ENCODE results near the gene KDM1A.
"Not testable (repeated sequence)": the region's sequence is repeated elsewhere in the genome, so short reads cannot be mapped to it uniquely, and the experiment has no call there.

KDM1A gene

DNA sequence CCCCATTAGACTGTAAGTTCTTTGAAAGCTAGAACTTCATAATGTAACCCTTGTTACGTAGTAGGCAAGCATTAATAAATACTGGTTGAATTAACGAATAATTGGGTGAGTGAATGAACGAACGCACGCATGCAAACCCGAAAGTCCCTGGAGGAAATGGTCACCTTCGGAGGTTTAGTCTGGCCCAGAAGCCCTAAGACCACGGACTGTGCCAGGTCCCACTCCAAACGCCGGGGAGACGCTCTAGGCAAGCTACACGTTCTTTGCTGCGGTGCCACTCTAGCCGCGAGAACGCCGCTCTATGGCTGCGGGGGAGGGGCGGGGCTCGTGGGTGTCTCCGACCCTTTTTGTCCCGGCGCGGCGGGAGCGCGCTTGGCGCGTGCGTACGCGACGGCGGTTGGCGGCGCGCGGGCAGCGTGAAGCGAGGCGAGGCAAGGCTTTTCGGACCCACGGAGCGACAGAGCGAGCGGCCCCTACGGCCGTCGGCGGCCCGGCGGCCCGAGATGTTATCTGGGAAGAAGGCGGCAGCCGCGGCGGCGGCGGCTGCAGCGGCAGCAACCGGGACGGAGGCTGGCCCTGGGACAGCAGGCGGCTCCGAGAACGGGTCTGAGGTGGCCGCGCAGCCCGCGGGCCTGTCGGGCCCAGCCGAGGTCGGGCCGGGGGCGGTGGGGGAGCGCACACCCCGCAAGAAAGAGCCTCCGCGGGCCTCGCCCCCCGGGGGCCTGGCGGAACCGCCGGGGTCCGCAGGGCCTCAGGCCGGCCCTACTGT is at the start of gene KDM1A:
Gene KDM1A (plus strand): TSS at position 375 of the 769 bp plus-strand sequence. CDS start 129 bp downstream, at position 504.
- Histone ChIP-seq H3K9me3 (ENCODE audit: control insufficient read depth in 1 of 2, low read length in 2 of 2) (no peaks in the 10 kb centered on the region), H3K4me1 (ENCODE audit: control insufficient read depth in 1 of 2, insufficient read depth in 2 of 2, low read length in 2 of 2) (peaks cover 0 to 13% of the 10 kb centered on the region in 2 donors), H3K36me3 (ENCODE audit: control insufficient read depth in 1 of 2, insufficient read depth in 2 of 2, low read length in 2 of 2) (no peaks in the 10 kb centered on the region), H3K27ac (ENCODE audit: low read length) (peak within 1 kb of the TSS; percentile 92), H3K27me3 (ENCODE audit: low read depth, low read length) (no peaks in the 10 kb centered on the region), H3K4me3 (ENCODE audit: low read depth in 1 of 2, low read length in 2 of 2) (peak within 1 kb of the TSS; percentile 95 to 99)

DNA sequence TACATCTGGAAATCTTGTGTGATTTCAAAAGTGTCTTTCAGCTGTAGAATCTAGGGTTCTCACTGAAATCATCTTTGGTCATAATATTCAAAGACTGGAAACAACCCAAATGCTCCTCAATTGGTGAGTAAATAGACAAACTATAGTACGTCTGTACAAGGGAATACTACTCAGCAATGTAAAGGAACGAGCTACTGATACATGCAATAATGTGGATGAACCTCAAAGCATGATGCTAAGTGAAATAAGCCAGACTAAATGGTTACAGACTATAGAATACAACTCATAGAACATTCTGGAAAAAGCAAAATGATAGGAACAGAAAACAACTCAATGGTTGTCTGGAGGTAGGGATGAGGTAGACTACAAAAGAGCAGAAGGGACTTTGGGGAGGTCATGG is 49.2 kb upstream of the KDM1A start:
- Histone ChIP-seq H3K9me3 (ENCODE audit: control insufficient read depth in 1 of 2, low read length in 2 of 2) (peaks cover 0 to 6% of the 10 kb centered on the region in 2 donors), H3K27ac (ENCODE audit: low read length) (no peak overlapping the region), H3K27me3 (ENCODE audit: low read depth, low read length) (no peaks in the 10 kb centered on the region), H3K36me3 (ENCODE audit: control insufficient read depth in 1 of 2, insufficient read depth in 2 of 2, low read length in 2 of 2) (no peaks in the 10 kb centered on the region), H3K4me1 (ENCODE audit: control insufficient read depth in 1 of 2, insufficient read depth in 2 of 2, low read length in 2 of 2) (peaks cover 0 to 11% of the 10 kb centered on the region in 2 donors), H3K4me3 (ENCODE audit: low read depth in 1 of 2, low read length in 2 of 2) (no peak overlapping the region)

DNA sequence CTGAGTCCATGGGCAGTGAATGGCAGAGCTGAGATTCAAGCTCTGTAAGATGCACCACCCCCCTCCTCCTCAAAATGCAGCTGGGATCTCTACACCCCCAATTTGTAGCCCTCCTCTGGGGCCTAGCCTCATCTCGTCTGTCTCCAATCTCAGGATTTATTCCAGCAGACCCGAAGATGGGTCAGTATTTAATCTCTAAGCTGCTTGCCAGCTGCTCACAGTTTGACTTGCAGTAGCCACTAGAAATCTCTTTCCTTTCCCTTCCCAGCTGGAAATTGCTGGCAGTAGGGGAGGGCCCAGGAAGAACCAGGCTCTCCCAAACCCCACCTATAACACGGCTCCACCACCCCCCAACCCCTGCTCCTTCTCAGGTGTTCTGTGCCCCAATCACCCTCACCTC is 48.1 kb upstream of the KDM1A start:
- Histone ChIP-seq H3K27me3 (ENCODE audit: low read depth, low read length) (no peaks in the 10 kb centered on the region), H3K9me3 (ENCODE audit: control insufficient read depth in 1 of 2, low read length in 2 of 2) (peaks cover 0 to 5% of the 10 kb centered on the region in 2 donors), H3K4me3 (ENCODE audit: low read depth in 1 of 2, low read length in 2 of 2) (no peak overlapping the region), H3K27ac (ENCODE audit: low read length) (no peak overlapping the region), H3K4me1 (ENCODE audit: control insufficient read depth in 1 of 2, insufficient read depth in 2 of 2, low read length in 2 of 2) (peaks cover 0 to 11% of the 10 kb centered on the region in 2 donors), H3K36me3 (ENCODE audit: control insufficient read depth in 1 of 2, insufficient read depth in 2 of 2, low read length in 2 of 2) (no peaks in the 10 kb centered on the region)

GRCh38 chr1:22971611-22972405 is 47.5 kb upstream of the KDM1A start:
- Histone ChIP-seq H3K27me3 (ENCODE audit: low read depth, low read length) (no peaks in the 10 kb centered on the region), H3K4me3 (ENCODE audit: low read depth in 1 of 2, low read length in 2 of 2) (no peak overlapping the region), H3K27ac (ENCODE audit: low read length) (no peak overlapping the region), H3K36me3 (ENCODE audit: control insufficient read depth in 1 of 2, insufficient read depth in 2 of 2, low read length in 2 of 2) (no peaks in the 10 kb centered on the region), H3K9me3 (ENCODE audit: control insufficient read depth in 1 of 2, low read length in 2 of 2) (no peaks in the 10 kb centered on the region), H3K4me1 (ENCODE audit: control insufficient read depth in 1 of 2, insufficient read depth in 2 of 2, low read length in 2 of 2) (peaks cover 3 to 11% of the 10 kb centered on the region in 2 donors)

GRCh38 chr1:22972760-22973159 is 46.5 kb upstream of the KDM1A start, which contains the start of gene LACTBL1:
TSS of gene LACTBL1 (minus strand) at chr1:22972866. CDS start at chr1:22972316, 550 bp downstream.
- peaks cover 3 to 11% of the 10 kb centered on the region in 2 donors for H3K4me1 ChIP-seq (ENCODE audit: control insufficient read depth in 1 of 2, insufficient read depth in 2 of 2, low read length in 2 of 2)
- no peaks in the 10 kb centered on the region for H3K27me3 ChIP-seq (ENCODE audit: low read depth, low read length)
- H3K36me3 ChIP-seq (ENCODE audit: control insufficient read depth in 1 of 2, insufficient read depth in 2 of 2, low read length in 2 of 2): no peaks in the 10 kb centered on the region
- no peak within 1 kb of the TSS for H3K4me3 ChIP-seq (ENCODE audit: low read depth in 1 of 2, low read length in 2 of 2)
- H3K27ac ChIP-seq (ENCODE audit: low read length): no peak within 1 kb of the TSS
- no peaks in the 10 kb centered on the region for H3K9me3 ChIP-seq (ENCODE audit: control insufficient read depth in 1 of 2, low read length in 2 of 2)

GRCh38 chr1:22975694-22976093 is 43.6 kb upstream of the KDM1A start:
- no peak overlapping the region for H3K27ac ChIP-seq (ENCODE audit: low read length)
- H3K4me1 ChIP-seq (ENCODE audit: control insufficient read depth in 1 of 2, insufficient read depth in 2 of 2, low read length in 2 of 2): peaks cover 0 to 3% of the 10 kb centered on the region in 2 donors
- no peaks in the 10 kb centered on the region for H3K36me3 ChIP-seq (ENCODE audit: control insufficient read depth in 1 of 2, insufficient read depth in 2 of 2, low read length in 2 of 2)
- H3K9me3 ChIP-seq (ENCODE audit: control insufficient read depth in 1 of 2, low read length in 2 of 2): no peaks in the 10 kb centered on the region
- H3K27me3 ChIP-seq (ENCODE audit: low read depth, low read length): no peaks in the 10 kb centered on the region
- no peak overlapping the region for H3K4me3 ChIP-seq (ENCODE audit: low read depth in 1 of 2, low read length in 2 of 2)

- Histone ChIP-seq H3K27me3 (ENCODE audit: low read depth, low read length) (no peaks in the 10 kb centered on the region), H3K9me3 (ENCODE audit: control insufficient read depth in 1 of 2, low read length in 2 of 2) (no peaks in the 10 kb centered on the region), H3K4me3 (ENCODE audit: low read depth in 1 of 2, low read length in 2 of 2) (no peak overlapping the region), H3K36me3 (ENCODE audit: control insufficient read depth in 1 of 2, insufficient read depth in 2 of 2, low read length in 2 of 2) (no peaks in the 10 kb centered on the region), H3K27ac (ENCODE audit: low read length) (no peak overlapping the region), H3K4me1 (ENCODE audit: control insufficient read depth in 1 of 2, insufficient read depth in 2 of 2, low read length in 2 of 2) (peaks cover 0 to 3% of the 10 kb centered on the region in 2 donors)
These were observed 43.2 kb upstream of the KDM1A start for GRCh38 chr1:22976127-22976460.

DNA sequence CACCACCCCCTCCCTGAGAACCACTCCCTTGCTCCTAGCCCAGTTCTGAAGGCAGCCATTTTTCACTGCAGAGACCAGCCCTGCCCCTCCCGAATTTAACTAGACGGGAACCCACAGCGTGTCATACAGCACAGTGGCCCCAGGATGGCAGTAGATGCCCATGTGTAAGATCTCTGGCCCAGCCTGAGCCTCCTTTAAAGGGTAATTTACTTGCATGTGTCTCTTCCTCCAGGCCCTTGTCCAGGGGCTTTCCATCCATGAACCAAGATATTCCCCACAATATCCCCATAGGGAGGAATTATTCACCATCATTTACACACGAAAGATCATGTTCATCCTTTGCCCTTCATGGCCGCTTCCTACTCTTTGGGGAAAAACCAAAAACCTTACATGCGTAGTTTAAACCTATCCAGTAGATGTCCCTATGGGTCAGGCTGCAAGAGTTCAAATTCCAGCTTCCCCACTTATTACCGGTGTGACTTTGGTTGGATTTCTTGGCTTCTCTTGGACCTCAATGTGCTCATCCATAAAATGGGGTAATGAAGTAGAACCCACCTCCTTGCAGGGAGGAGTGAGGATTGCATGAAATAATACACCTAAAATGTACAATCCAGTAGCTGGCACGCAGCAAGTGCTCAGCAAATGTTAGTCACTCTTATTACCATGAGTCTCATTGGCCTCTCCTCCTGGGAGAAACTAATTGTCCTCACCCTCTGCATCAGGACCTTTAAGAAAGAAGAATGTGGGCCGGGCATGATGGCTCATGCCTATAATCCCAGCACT is 42.6 kb upstream of the KDM1A start:
- Histone ChIP-seq H3K4me1 (ENCODE audit: control insufficient read depth in 1 of 2, insufficient read depth in 2 of 2, low read length in 2 of 2) (peaks cover 0 to 3% of the 10 kb centered on the region in 2 donors), H3K4me3 (ENCODE audit: low read depth in 1 of 2, low read length in 2 of 2) (no peak overlapping the region), H3K27me3 (ENCODE audit: low read depth, low read length) (no peaks in the 10 kb centered on the region), H3K36me3 (ENCODE audit: control insufficient read depth in 1 of 2, insufficient read depth in 2 of 2, low read length in 2 of 2) (no peaks in the 10 kb centered on the region), H3K27ac (ENCODE audit: low read length) (no peak overlapping the region), H3K9me3 (ENCODE audit: control insufficient read depth in 1 of 2, low read length in 2 of 2) (no peaks in the 10 kb centered on the region)

DNA sequence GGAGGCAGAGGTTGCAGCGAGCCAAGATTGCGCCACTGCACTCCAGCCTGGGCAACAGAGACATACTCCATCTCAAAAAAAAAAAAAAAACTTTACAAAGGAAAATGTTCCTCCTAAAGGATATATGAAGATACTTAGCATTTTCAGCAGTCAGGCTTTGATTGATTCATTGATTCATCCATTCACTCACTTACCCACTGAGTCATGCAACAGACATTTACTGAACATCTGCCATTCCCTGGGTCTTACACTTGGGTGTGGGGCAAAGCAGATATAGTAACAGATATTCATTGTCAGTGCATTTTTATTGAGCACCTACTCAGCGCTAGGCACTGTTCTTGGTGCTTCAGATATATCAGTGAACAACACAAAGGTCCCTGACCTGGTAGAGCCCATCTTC is 41.0 kb upstream of the KDM1A start:
- Histone ChIP-seq H3K4me1 (ENCODE audit: control insufficient read depth in 1 of 2, insufficient read depth in 2 of 2, low read length in 2 of 2) (peaks cover 0 to 3% of the 10 kb centered on the region in 2 donors), H3K4me3 (ENCODE audit: low read depth in 1 of 2, low read length in 2 of 2) (no peak overlapping the region), H3K36me3 (ENCODE audit: control insufficient read depth in 1 of 2, insufficient read depth in 2 of 2, low read length in 2 of 2) (no peaks in the 10 kb centered on the region), H3K9me3 (ENCODE audit: control insufficient read depth in 1 of 2, low read length in 2 of 2) (no peaks in the 10 kb centered on the region), H3K27ac (ENCODE audit: low read length) (no peak overlapping the region), H3K27me3 (ENCODE audit: low read depth, low read length) (no peaks in the 10 kb centered on the region)

- H3K27ac ChIP-seq (ENCODE audit: low read length); H3K4me3 ChIP-seq (ENCODE audit: low read depth in 1 of 2, low read length in 2 of 2); H3K9me3 ChIP-seq (ENCODE audit: control insufficient read depth in 1 of 2, low read length in 2 of 2); H3K4me1 ChIP-seq (ENCODE audit: control insufficient read depth in 1 of 2, insufficient read depth in 2 of 2, low read length in 2 of 2); H3K27me3 ChIP-seq (ENCODE audit: low read depth, low read length); H3K36me3 ChIP-seq (ENCODE audit: control insufficient read depth in 1 of 2, insufficient read depth in 2 of 2, low read length in 2 of 2): not testable (repeated sequence)
These were observed 38.8 kb upstream of the KDM1A start for GRCh38 chr1:22980471-22980790.

GRCh38 chr1:22983944-22984343 is 35.3 kb upstream of the KDM1A start:
- H3K4me1 ChIP-seq (ENCODE audit: control insufficient read depth in 1 of 2, insufficient read depth in 2 of 2, low read length in 2 of 2): no peaks in the 10 kb centered on the region
- no peaks in the 10 kb centered on the region for H3K27me3 ChIP-seq (ENCODE audit: low read depth, low read length)
- H3K9me3 ChIP-seq (ENCODE audit: control insufficient read depth in 1 of 2, low read length in 2 of 2): no peaks in the 10 kb centered on the region
- H3K27ac ChIP-seq (ENCODE audit: low read length): no peak overlapping the region
- no peaks in the 10 kb centered on the region for H3K36me3 ChIP-seq (ENCODE audit: control insufficient read depth in 1 of 2, insufficient read depth in 2 of 2, low read length in 2 of 2)
- H3K4me3 ChIP-seq (ENCODE audit: low read depth in 1 of 2, low read length in 2 of 2): no peak overlapping the region
